Measurements from ENCODE around the gene SPATA31E1. TPM values are rescaled to one million over a fixed set of nuclear protein-coding genes. Genes with fewer than 3 reads are reported as not detected.

Gene SPATA31E1
- total RNA-seq, 1 experiment from 2014 or later, result 0.04 TPM

- Mint-ChIP-seq H3K4me1 (peaks cover 28% of the 10 kb centered on the region), H3K27me3 (ENCODE audit: low read depth) (no peaks in the 10 kb centered on the region; the same call in 1 of the 2 replicates), H3K27ac (no peak overlapping the region), H3K36me3 (no peaks in the 10 kb centered on the region; the same call in 1 of the 2 replicates), H3K9me3 (peaks cover 7% of the 10 kb centered on the region), H3K4me3 (no peak overlapping the region)
- no peak for DNase-seq (ENCODE audit: low spot score)
- no peak for ATAC-seq
- POLR2A ChIA-PET, result no interaction called here
- TF ChIP-seq TP53 (CRISPR knock-in tag; IDR thresholded peaks at IDR 0.05), result no peak
- TF ChIP-seq SOX15 (CRISPR knock-in tag; IDR thresholded peaks at IDR 0.05), result no peak
- no peak for TF ChIP-seq ZNF219 (CRISPR knock-in tag; IDR thresholded peaks at IDR 0.05; ENCODE audit: borderline replicate concordance)
- no peak for TF ChIP-seq RORB (CRISPR knock-in tag; IDR thresholded peaks at IDR 0.05)
- no peak for TF ChIP-seq NFE2L1 (CRISPR knock-in tag; IDR thresholded peaks at IDR 0.05)
- TF ChIP-seq E2F1 (CRISPR knock-in tag; IDR thresholded peaks at IDR 0.05), result no peak
- TF ChIP-seq GTF2I (CRISPR knock-in tag; conservative IDR thresholded peaks at IDR 0.05), result no peak
- TF ChIP-seq, protein P1, sequence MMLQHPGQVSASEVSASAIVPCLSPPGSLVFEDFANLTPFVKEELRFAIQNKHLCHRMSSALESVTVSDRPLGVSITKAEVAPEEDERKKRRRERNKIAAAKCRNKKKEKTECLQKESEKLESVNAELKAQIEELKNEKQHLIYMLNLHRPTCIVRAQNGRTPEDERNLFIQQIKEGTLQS (CRISPR knock-in tag; conservative IDR thresholded peaks at IDR 0.05), result no peak
- TF ChIP-seq TEAD4 (CRISPR knock-in tag; IDR thresholded peaks at IDR 0.05), result no peak
- TF ChIP-seq ZNF532 (CRISPR knock-in tag; IDR thresholded peaks at IDR 0.05; ENCODE audit: borderline replicate concordance), result no peak
- TF ChIP-seq CREB1 (CRISPR knock-in tag; IDR thresholded peaks at IDR 0.05), result no peak
- TF ChIP-seq EMX1 (CRISPR knock-in tag; IDR thresholded peaks at IDR 0.05), result no peak
- TF ChIP-seq FOXK1 (CRISPR knock-in tag; IDR thresholded peaks at IDR 0.05), result no peak
- no peak for TF ChIP-seq MYBL2 (CRISPR knock-in tag; IDR thresholded peaks at IDR 0.05)
- no peak for TF ChIP-seq SP1 (CRISPR knock-in tag; conservative IDR thresholded peaks at IDR 0.05)
- no peak for TF ChIP-seq E2F5 (CRISPR knock-in tag; IDR thresholded peaks at IDR 0.05)
- CTCF ChIA-PET, result interaction anchor here (4.2 kb wide), 1 partner anchor 12 kb away, joined by 16 read pairs; the partner anchor contains the start of gene SPATA31E1
These were observed 11.1 kb upstream of the SPATA31E1 start for GRCh38 chr9:87871425-87872078.

GRCh38 chr9:87872079-87872624 lies 10.5 kb upstream of the SPATA31E1 start:
- H3K27me3 Mint-ChIP-seq (ENCODE audit: low read depth), result no peaks in the 10 kb centered on the region; the same call in 1 of the 2 replicates
- peaks cover 10% of the 10 kb centered on the region for H3K9me3 Mint-ChIP-seq
- no peaks in the 10 kb centered on the region; the same call in 1 of the 2 replicates for H3K36me3 Mint-ChIP-seq
- ChIA-PET CTCF (interaction anchor here (4.2 kb wide), 1 partner anchor 11 kb away, joined by 16 read pairs; the partner anchor contains the start of gene SPATA31E1), POLR2A (no interaction called here)
- TF ChIP-seq RELA (CRISPR knock-in tag; IDR thresholded peaks at IDR 0.05; ENCODE audit: borderline replicate concordance), result no peak
- H3K27ac Mint-ChIP-seq, result no peak overlapping the region
- DNase-seq (ENCODE audit: low spot score), result no peak
- no peak overlapping the region for H3K4me3 Mint-ChIP-seq
- H3K4me1 Mint-ChIP-seq, result peaks cover 28% of the 10 kb centered on the region
- no peak for ATAC-seq

Measured in WTC11 (cell line).